H9 (cell line): ENCODE data around the gene CAND2. TPM values are rescaled to one million over a fixed set of nuclear protein-coding genes. Genes with fewer than 3 reads are reported as not detected.

ENCODE experiments used
- DNase-seq: peaks from one replicate; pipeline ENCODE4 v3.0.0-alpha.2; 2017
- H2AFZ ChIP-seq: one replicate; pipeline ENCODE4 v1.6.1; 2013; ENCODE audit warnings: mild to moderate bottlenecking, low read length, control low read depth, moderate library complexity
- H2AK5ac ChIP-seq: 2 replicates; pipeline ENCODE4 v1.6.1; 2013; ENCODE audit warnings: low read length, control low read depth, mixed read lengths; ENCODE audit not compliant: insufficient read length
- H2BK120ac ChIP-seq: one replicate; pipeline ENCODE4 v1.6.1; 2013; ENCODE audit warnings: low read depth, mild to moderate bottlenecking, low read length, control low read depth, inconsistent platforms; ENCODE audit not compliant: poor library complexity, severe bottlenecking
- H2BK12ac ChIP-seq: 2 replicates; pipeline ENCODE4 v1.6.1; 2013; ENCODE audit warnings: low read length, control low read depth, mixed read lengths, low read depth; ENCODE audit not compliant: insufficient read length
- H2BK15ac ChIP-seq: 2 replicates; pipeline ENCODE4 v1.6.1; 2013; ENCODE audit warnings: low read depth, low read length, control low read depth
- H2BK20ac ChIP-seq: one replicate; pipeline ENCODE4 v1.6.1; 2013; ENCODE audit warnings: low read depth, mild to moderate bottlenecking, low read length, control low read depth, inconsistent platforms; ENCODE audit not compliant: poor library complexity, severe bottlenecking
- H2BK5ac ChIP-seq: 2 replicates; pipeline ENCODE4 v1.6.1; 2013; ENCODE audit warnings: low read length, control low read depth, mixed read lengths; ENCODE audit not compliant: insufficient read length
- H3K14ac ChIP-seq: 2 replicates; pipeline ENCODE4 v1.6.1; 2013; ENCODE audit warnings: low read length, control low read depth; ENCODE audit not compliant: insufficient read depth
- H3K18ac ChIP-seq: 2 replicates; pipeline ENCODE4 v1.6.1; 2013; ENCODE audit warnings: low read depth, mild to moderate bottlenecking, mixed read lengths, low read length, control low read depth; ENCODE audit not compliant: insufficient read length
- H3K23ac ChIP-seq: 2 replicates; pipeline ENCODE4 v1.6.1; 2013; ENCODE audit warnings: low read length, control low read depth, mixed read lengths, low read depth; ENCODE audit not compliant: insufficient read length
- H3K23me2 ChIP-seq: 2 replicates; pipeline ENCODE4 v1.6.1; 2013; ENCODE audit warnings: low read depth, mild to moderate bottlenecking, mixed read lengths, low read length, control low read depth; ENCODE audit not compliant: insufficient read length, poor library complexity, severe bottlenecking
- H3K27ac ChIP-seq: 2 replicates; pipeline ENCODE4 v1.5.1; 2013; ENCODE audit warnings: low read length, control low read depth, mixed read lengths, low read depth; ENCODE audit not compliant: insufficient read length
- H3K27me3 ChIP-seq: 2 replicates; pipeline ENCODE4 v1.6.1; 2013; ENCODE audit warnings: low read length, control low read depth, inconsistent platforms; ENCODE audit not compliant: insufficient read depth
- H3K4ac ChIP-seq: 2 replicates; pipeline ENCODE4 v1.6.1; 2013; ENCODE audit warnings: low read depth, mild to moderate bottlenecking, control low read depth, inconsistent platforms, low read length, moderate library complexity
- H3K4me1 ChIP-seq: 2 replicates; pipeline ENCODE4 v1.6.1; 2013; ENCODE audit warnings: low read length, control low read depth, inconsistent platforms; ENCODE audit not compliant: insufficient read depth
- H3K4me2 ChIP-seq: 2 replicates; pipeline ENCODE4 v1.6.1; 2013; ENCODE audit warnings: low read length, control low read depth, mixed read lengths; ENCODE audit not compliant: insufficient read length, insufficient read depth
- H3K56ac ChIP-seq: 2 replicates; pipeline ENCODE4 v1.6.1; 2013; ENCODE audit warnings: low read depth, mild to moderate bottlenecking, mixed read lengths, low read length, control low read depth; ENCODE audit not compliant: insufficient read length
- H3K79me1 ChIP-seq: 2 replicates; pipeline ENCODE4 v1.6.1; 2013; ENCODE audit warnings: low read depth, mild to moderate bottlenecking, moderate library complexity, low read length, control low read depth, inconsistent platforms; ENCODE audit not compliant: insufficient read depth, poor library complexity, severe bottlenecking
- H3K79me2 ChIP-seq: 2 replicates; pipeline ENCODE4 v1.6.1; 2013; ENCODE audit warnings: low read length, control low read depth, inconsistent platforms; ENCODE audit not compliant: insufficient read depth
- H3K9ac ChIP-seq: 2 replicates; pipeline ENCODE4 v1.6.1; 2013; ENCODE audit warnings: low read length, control low read depth, mixed read lengths; ENCODE audit not compliant: insufficient read length; ENCODE audit errors: extremely low read depth
- H3K9me3 ChIP-seq: one replicate; pipeline ENCODE4 v1.6.1; 2013; ENCODE audit warnings: low read depth, low read length, inconsistent platforms; ENCODE audit not compliant: control insufficient read depth
- H3T11ph ChIP-seq: one replicate; pipeline ENCODE4 v1.6.1; 2013; ENCODE audit warnings: mild to moderate bottlenecking, low read length, control low read depth, inconsistent platforms
- H4K20me1 ChIP-seq: one replicate; pipeline ENCODE4 v1.6.1; 2013; ENCODE audit not compliant: control insufficient read depth, insufficient read length, insufficient read depth
- H4K5ac ChIP-seq: 2 replicates; pipeline ENCODE4 v1.6.1; 2013; ENCODE audit warnings: low read depth, mild to moderate bottlenecking, mixed read lengths, low read length, control low read depth; ENCODE audit not compliant: insufficient read length
- H4K8ac ChIP-seq: replicated peaks from 2 replicates; pipeline ENCODE4 v1.6.1; 2013; ENCODE audit warnings: low read length, control low read depth, mixed read lengths, low read depth; ENCODE audit not compliant: insufficient read length
- H4K91ac ChIP-seq: 2 replicates; pipeline ENCODE4 v1.6.1; 2013; ENCODE audit warnings: low read depth, mild to moderate bottlenecking, moderate library complexity, mixed read lengths, low read length, control low read depth; ENCODE audit not compliant: insufficient read length
- H3K27ac Mint-ChIP-seq, 3 experiments: 2 replicates in 2 of 3; 3 replicates in 1 of 3; pipeline ENCODE4 v1.8.0; 2020 to 2021; ENCODE audit warnings: mixed read lengths in 3 of 3, mild to moderate bottlenecking in 1 of 3, moderate library complexity in 1 of 3
- H3K27me3 Mint-ChIP-seq: 2 replicates; pipeline ENCODE4 v1.8.0; 2021; ENCODE audit warnings: low read depth, mild to moderate bottlenecking, moderate library complexity, mixed read lengths
- H3K36me3 Mint-ChIP-seq, 3 experiments: 2 replicates in 2 of 3; 3 replicates in 1 of 3; pipeline ENCODE4 v1.8.0; 2020 to 2021; ENCODE audit warnings: low read depth in 3 of 3, mixed read lengths in 3 of 3; ENCODE audit not compliant: insufficient read depth in 1 of 3
- H3K4me1 Mint-ChIP-seq, 2 experiments: 2 replicates each; pipeline ENCODE4 v1.8.0; 2020; ENCODE audit warnings: mixed read lengths in 2 of 2
- H3K4me3 Mint-ChIP-seq, 2 experiments: 2 replicates in 1 of 2; 3 replicates in 1 of 2; pipeline ENCODE4 v1.8.0; 2020 to 2021; ENCODE audit warnings: mild to moderate bottlenecking in 2 of 2, mixed read lengths in 2 of 2, moderate library complexity in 1 of 2
- H3K9me3 Mint-ChIP-seq, 2 experiments: 2 replicates in 1 of 2; 3 replicates in 1 of 2; pipeline ENCODE4 v1.8.0; 2020; ENCODE audit warnings: mild to moderate bottlenecking in 2 of 2, mixed read lengths in 2 of 2, moderate library complexity in 1 of 2
- CTCF ChIP-seq: fragments of 200-600 bp; sonication (generic); conservative IDR thresholded peaks from 3 replicates; pipeline ENCODE4 v1.8.0; 2021; ENCODE audit warnings: antibody characterized with exemption, mild to moderate bottlenecking
- WGBS: extraction: QIAGEN DNeasy Blood & Tissue Kit; methylation state at CpG from one replicate; pipeline ENCODE4 v1.1.7; 2013; ENCODE audit warnings: missing lambda C conversion rate, low lambda C conversion rate, mixed read lengths; ENCODE audit not compliant: insufficient read length; ENCODE audit errors: extremely low coverage; 5-methylcytosine and 5-hydroxymethylcytosine counted together
- total RNA-seq: library from RNA; stranded (reverse); gene quantifications from 2 replicates; pipeline ENCODE4 v1.2.1, GENCODE V29; 2021

The CAND2 gene
- total RNA-seq, 1 experiment from 2014 or later = 10.7 TPM

- Mint-ChIP-seq H3K36me3 (peaks cover 2 to 13% (median 4%) of the 10 kb centered on the region in 3 experiments; a peak in 5 of 7 replicates), H3K27me3 (peaks cover 1% of the 10 kb centered on the region; the same call in 1 of the 2 replicates), H3K27ac (no peak overlapping the region), H3K4me1 (peaks cover 16 to 22% of the 10 kb centered on the region in 2 experiments), H3K9me3 (no peaks in the 10 kb centered on the region), H3K4me3 (no peak overlapping the region)
- Histone ChIP-seq H3K79me1 (no peaks in the 10 kb centered on the region), H2BK15ac (no peak overlapping the region), H2BK120ac (no peak overlapping the region), H3K56ac (no peak overlapping the region), H4K20me1 (no peaks in the 10 kb centered on the region), H3K4ac (no peak overlapping the region), H4K5ac (no peak overlapping the region), H3K9me3 (no peaks in the 10 kb centered on the region), H2AFZ (no peak overlapping the region), H4K8ac (no peak overlapping the region), H3K18ac (no peak overlapping the region), H2BK5ac (no peak overlapping the region), H4K91ac (no peak overlapping the region), H3K4me2 (no peak overlapping the region), H2AK5ac (no peak overlapping the region), H3K27me3 (no peaks in the 10 kb centered on the region), H3K9ac (no peak overlapping the region), H3K23me2 (peaks cover 4% of the 10 kb centered on the region), H3K27ac (no peak overlapping the region), H2BK20ac (no peak overlapping the region), H3K79me2 (no peaks in the 10 kb centered on the region), H2BK12ac (no peak overlapping the region), H3K14ac (no peak overlapping the region), H3T11ph (no peak overlapping the region), H3K23ac (no peak overlapping the region), H3K4me1 (no peaks in the 10 kb centered on the region)
- WGBS = no CpG with 5 or more reads among the region's 3 CpGs
- peak; percentile 32; the same call in 2 of the 3 replicates for TF ChIP-seq CTCF
- DNase-seq = no peak
These were observed 16.3 kb downstream of the CAND2 start for GRCh38 chr3:12812812-12813211.
